GM12891 (cell line): ENCODE results near the gene CALM1.

Experiments
- PAX5 ChIP-seq: IDR thresholded peaks from 2 replicates; pipeline ENCODE4 v1.6.1; 2011; ENCODE audit warnings: low read length, moderate library complexity, mild to moderate bottlenecking; ENCODE audit not compliant: insufficient read depth, severe bottlenecking
- POLR2A ChIP-seq: IDR thresholded peaks from 2 replicates; pipeline ENCODE4 v1.6.1; 2011; ENCODE audit warnings: low read depth, low read length, control low read depth
- POLR2AphosphoS5 ChIP-seq: IDR thresholded peaks from 2 replicates; pipeline ENCODE4 v1.6.1; 2011; ENCODE audit warnings: low read depth, low read length, control low read depth
- SPI1 ChIP-seq: IDR thresholded peaks from 2 replicates; pipeline ENCODE4 v1.6.1; 2011; ENCODE audit warnings: low read depth, low read length, control low read depth
- TAF1 ChIP-seq: IDR thresholded peaks from 2 replicates; pipeline ENCODE4 v1.6.1; 2011; ENCODE audit warnings: low read depth, low read length, control low read depth

- no peak for TF ChIP-seq TAF1
- TF ChIP-seq POLR2AphosphoS5: no peak
- TF ChIP-seq POLR2A: no peak
- no peak for TF ChIP-seq SPI1
- TF ChIP-seq PAX5: no peak
Measured at GRCh38 chr14:90408713-90409112, 11.9 kb downstream of the CALM1 start.
